Measurements from ENCODE around the gene CDSN.

DNA sequence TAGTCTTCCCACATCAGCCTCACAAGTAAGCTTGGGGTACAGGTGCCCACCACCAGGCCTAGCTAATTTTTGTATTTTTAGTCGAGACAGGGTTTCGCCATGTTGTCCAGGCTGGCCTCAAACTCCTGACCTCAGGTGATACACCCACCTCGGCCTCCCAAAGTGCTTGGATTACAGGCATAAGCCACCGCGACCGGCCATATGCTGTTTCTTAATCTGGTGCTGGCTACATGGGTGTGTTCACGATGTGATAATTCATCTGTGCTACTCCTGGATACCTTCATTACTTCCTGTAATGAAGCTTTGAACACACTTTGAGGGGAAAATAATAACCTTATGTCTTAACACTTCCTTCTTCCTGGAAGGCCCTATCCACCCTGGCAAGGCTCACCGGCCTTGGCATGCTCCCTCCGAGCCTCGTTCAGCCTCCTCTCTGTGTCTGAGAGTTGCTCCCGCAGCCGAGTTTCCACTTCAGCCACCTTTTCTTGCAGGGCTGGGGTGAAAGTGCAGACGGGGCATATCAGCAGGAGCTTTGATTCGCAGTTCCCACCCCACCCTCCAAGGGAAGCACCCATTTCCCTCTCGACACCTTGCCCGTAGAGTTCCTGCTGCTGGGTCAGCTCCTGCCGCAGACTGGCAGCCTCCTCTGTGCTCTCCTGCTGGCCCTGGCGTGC, 24.2 kb upstream of the CDSN start:
- no peak for TF ChIP-seq POLR2AphosphoS5 (IDR thresholded peaks at IDR 0.05)
- TF ChIP-seq, protein P1, sequence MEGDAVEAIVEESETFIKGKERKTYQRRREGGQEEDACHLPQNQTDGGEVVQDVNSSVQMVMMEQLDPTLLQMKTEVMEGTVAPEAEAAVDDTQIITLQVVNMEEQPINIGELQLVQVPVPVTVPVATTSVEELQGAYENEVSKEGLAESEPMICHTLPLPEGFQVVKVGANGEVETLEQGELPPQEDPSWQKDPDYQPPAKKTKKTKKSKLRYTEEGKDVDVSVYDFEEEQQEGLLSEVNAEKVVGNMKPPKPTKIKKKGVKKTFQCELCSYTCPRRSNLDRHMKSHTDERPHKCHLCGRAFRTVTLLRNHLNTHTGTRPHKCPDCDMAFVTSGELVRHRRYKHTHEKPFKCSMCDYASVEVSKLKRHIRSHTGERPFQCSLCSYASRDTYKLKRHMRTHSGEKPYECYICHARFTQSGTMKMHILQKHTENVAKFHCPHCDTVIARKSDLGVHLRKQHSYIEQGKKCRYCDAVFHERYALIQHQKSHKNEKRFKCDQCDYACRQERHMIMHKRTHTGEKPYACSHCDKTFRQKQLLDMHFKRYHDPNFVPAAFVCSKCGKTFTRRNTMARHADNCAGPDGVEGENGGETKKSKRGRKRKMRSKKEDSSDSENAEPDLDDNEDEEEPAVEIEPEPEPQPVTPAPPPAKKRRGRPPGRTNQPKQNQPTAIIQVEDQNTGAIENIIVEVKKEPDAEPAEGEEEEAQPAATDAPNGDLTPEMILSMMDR (IDR thresholded peaks at IDR 0.05 in 8 of 11, conservative IDR thresholded peaks at IDR 0.05 in 3 of 11) = no peak
